Measurements from ENCODE around the gene MACF1. TPM values are rescaled to one million over a fixed set of nuclear protein-coding genes. Genes with fewer than 3 reads are reported as not detected.

The MACF1 gene
- total RNA-seq, 6 donors from 2014 or later = 359 to 1,160 (median 531) TPM

GRCh38 chr1:39194398-39195051 lies 10.0 kb upstream of the MACF1 start:
- no peaks in the 10 kb centered on the region for H3K36me3 ChIP-seq
- H3K27me3 ChIP-seq = no peaks in the 10 kb centered on the region
- 68 to 71% methylated on average over 8 of the region's 8 CpGs for WGBS, 2 donors
- ATAC-seq (ENCODE audit: low FRiP score in 2 of 2) (no peak), DNase-seq (no peak)
- H3K4me1 ChIP-seq = peaks cover 68 to 86% (median 73%) of the 10 kb centered on the region in 4 donors
- TF ChIP-seq CTCF (IDR thresholded peaks at IDR 0.05) = no peak
- no peak overlapping the region for H3K4me3 ChIP-seq
- peak overlapping the region; percentile 55 to 82 (median 66) for H3K27ac ChIP-seq
- no peaks in the 10 kb centered on the region for H3K9me3 ChIP-seq

- Histone ChIP-seq H3K27me3 (no peaks in the 10 kb centered on the region), H3K9me3 (no peaks in the 10 kb centered on the region), H3K27ac (peak overlapping the region; percentile 55 to 82 (median 66)), H3K4me3 (no peak overlapping the region), H3K36me3 (no peaks in the 10 kb centered on the region), H3K4me1 (peaks cover 62 to 77% (median 67%) of the 10 kb centered on the region in 4 donors)
- TF ChIP-seq POLR2A (IDR thresholded peaks at IDR 0.05) = no peak
- no peak for TF ChIP-seq EP300 (IDR thresholded peaks at IDR 0.05)
- TF ChIP-seq CTCF (IDR thresholded peaks at IDR 0.05) = no peak
- TF ChIP-seq POLR2AphosphoS5 (IDR thresholded peaks at IDR 0.05) = no peak
- no peak for ATAC-seq (ENCODE audit: low FRiP score in 2 of 2)
- WGBS, 2 donors = 35 to 38% methylated on average over 5 of the region's 5 CpGs
- DNase-seq = no peak
Observed at GRCh38 chr1:39195166-39196111, 9.1 kb upstream of the MACF1 start.

- TF ChIP-seq EP300 (IDR thresholded peaks at IDR 0.05) (no peak), CTCF (IDR thresholded peaks at IDR 0.05) (no peak), POLR2AphosphoS5 (IDR thresholded peaks at IDR 0.05) (no peak), POLR2A (IDR thresholded peaks at IDR 0.05) (no peak)
- DNase-seq (no peak), ATAC-seq (ENCODE audit: low FRiP score in 2 of 2) (peak; percentile 10 to 15)
- no peaks in the 10 kb centered on the region for H3K36me3 ChIP-seq
- no peaks in the 10 kb centered on the region for H3K9me3 ChIP-seq
- no peaks in the 10 kb centered on the region for H3K27me3 ChIP-seq
- peaks cover 58 to 74% (median 61%) of the 10 kb centered on the region in 4 donors for H3K4me1 ChIP-seq
- 55 to 57% methylated on average over 6 of the region's 6 CpGs for WGBS, 2 donors
- H3K4me3 ChIP-seq = no peak overlapping the region
- H3K27ac ChIP-seq = peak overlapping the region; percentile 48 to 82 (median 64)
Observed at GRCh38 chr1:39196244-39197215, 8.0 kb upstream of the MACF1 start.

GRCh38 chr1:39199593-39199992 lies 4.9 kb upstream of the MACF1 start:
- Histone ChIP-seq H3K36me3 (peaks cover 0 to 2% (median 0%) of the 10 kb centered on the region in 4 donors), H3K4me1 (peaks cover 45 to 59% (median 49%) of the 10 kb centered on the region in 4 donors), H3K27ac (no peak overlapping the region), H3K4me3 (no peak overlapping the region), H3K27me3 (no peaks in the 10 kb centered on the region), H3K9me3 (no peaks in the 10 kb centered on the region)
- DNase-seq = no peak
- no peak for ATAC-seq (ENCODE audit: low FRiP score in 2 of 2)
- WGBS, 2 donors = 80 to 93% methylated on average over 1 of the region's 1 CpG
- TF ChIP-seq CTCF (IDR thresholded peaks at IDR 0.05) (no peak), POLR2AphosphoS5 (IDR thresholded peaks at IDR 0.05) (no peak), EP300 (IDR thresholded peaks at IDR 0.05) (no peak), POLR2A (IDR thresholded peaks at IDR 0.05) (no peak)
